ENCODE measurements around the gene MAPK4. TPM values are rescaled to one million over a fixed set of nuclear protein-coding genes. Genes with fewer than 3 reads are reported as not detected.
A peak's percentile ranks its signal among the peaks of the same experiment; 100 is the strongest.
"Not testable (repeated sequence)": the region's sequence is repeated elsewhere in the genome, so short reads cannot be mapped to it uniquely, and the experiment has no call there.

The MAPK4 gene
- polyA plus RNA-seq = under 1 TPM; 0.22 to 0.92 (median 0.76) TPM
- long read RNA-seq, donor 1 = 0 reads
- long read RNA-seq, donor 2 = 0 reads
- long read RNA-seq, donor 3 = 0 reads
- long read RNA-seq, donor 4 = 0 reads
- long read RNA-seq, donor 5 = 0 reads
- long read RNA-seq, donor 6 = 0 reads
- long read RNA-seq, donor 7, full-length matches to known transcripts = 1 of 1 reads
- long read RNA-seq, donor 7, partial matches to known transcripts = 0 of 1 reads
- long read RNA-seq, donor 7, other reads (novel, unspliced or antisense) = 0 of 1 reads
- long read RNA-seq, donor 8 = 0 reads
- long read RNA-seq, donor 9 = 0 reads
- long read RNA-seq, donor 10 = 0 reads

- Histone ChIP-seq H3K27ac (ENCODE audit: low read depth in 1 of 3, low read length in 2 of 3) (no peak within 1 kb of the TSS), H3K27me3 (ENCODE audit: control insufficient read depth in 3 of 3, insufficient read depth in 3 of 3, low read length in 3 of 3) (peaks cover 0 to 38% (median 18%) of the 10 kb centered on the region in 3 donors), H3K36me3 (ENCODE audit: control insufficient read depth in 3 of 3, insufficient read depth in 2 of 3, low read depth in 1 of 3, low read length in 3 of 3) (no peaks in the 10 kb centered on the region), H3K4me1 (ENCODE audit: control insufficient read depth in 3 of 3, insufficient read depth in 2 of 3, low read depth in 1 of 3, low read length in 2 of 3) (peaks cover 0 to 12% (median 7%) of the 10 kb centered on the region in 3 donors), H3K4me3 (ENCODE audit: low read depth in 1 of 3, low read length in 3 of 3) (peak within 1 kb of the TSS in 2 of 3 donors; percentile 37 to 61), H3K9me3 (ENCODE audit: control insufficient read depth in 2 of 2, insufficient read depth in 1 of 2, low read depth in 1 of 2, low read length in 1 of 2) (peaks cover 0 to 3% of the 10 kb centered on the region in 2 donors)
- DNase-seq (peak; percentile 32 to 79), FAIRE-seq (no peak)
- 1% methylated on average over 70 to 109 of the region's 109 CpGs for WGBS, 3 donors
Observed at GRCh38 chr18:50559752-50560680, at the start of gene MAPK4. TSS of gene MAPK4 (plus strand) at chr18:50560087. CDS start at chr18:50663959, 103,872 bp downstream.

- H3K9me3 ChIP-seq (ENCODE audit: control insufficient read depth in 2 of 2, insufficient read depth in 1 of 2, low read depth in 1 of 2, low read length in 1 of 2); H3K36me3 ChIP-seq (ENCODE audit: control insufficient read depth in 3 of 3, insufficient read depth in 2 of 3, low read depth in 1 of 3, low read length in 3 of 3); FAIRE-seq; H3K27me3 ChIP-seq (ENCODE audit: control insufficient read depth in 3 of 3, insufficient read depth in 3 of 3, low read length in 3 of 3); H3K27ac ChIP-seq (ENCODE audit: low read depth in 1 of 3, low read length in 2 of 3); DNase-seq; H3K4me1 ChIP-seq (ENCODE audit: control insufficient read depth in 3 of 3, insufficient read depth in 2 of 3, low read depth in 1 of 3, low read length in 2 of 3); H3K4me3 ChIP-seq (ENCODE audit: low read depth in 1 of 3, low read length in 3 of 3): not testable (repeated sequence)
- 43 to 57% (median 47%) methylated on average over 5 of the region's 5 CpGs for WGBS, 3 donors
Observed at GRCh38 chr18:50517277-50517676, 42.6 kb upstream of the MAPK4 start.

- no peak overlapping the region for H3K27ac ChIP-seq (ENCODE audit: low read depth in 1 of 3, low read length in 2 of 3)
- no peaks in the 10 kb centered on the region for H3K9me3 ChIP-seq (ENCODE audit: control insufficient read depth in 2 of 2, insufficient read depth in 1 of 2, low read depth in 1 of 2, low read length in 1 of 2)
- no peaks in the 10 kb centered on the region for H3K36me3 ChIP-seq (ENCODE audit: control insufficient read depth in 3 of 3, insufficient read depth in 2 of 3, low read depth in 1 of 3, low read length in 3 of 3)
- FAIRE-seq (no peak), DNase-seq (no peak)
- no peaks in the 10 kb centered on the region for H3K27me3 ChIP-seq (ENCODE audit: control insufficient read depth in 3 of 3, insufficient read depth in 3 of 3, low read length in 3 of 3)
- no peak overlapping the region for H3K4me3 ChIP-seq (ENCODE audit: low read depth in 1 of 3, low read length in 3 of 3)
- H3K4me1 ChIP-seq (ENCODE audit: control insufficient read depth in 3 of 3, insufficient read depth in 2 of 3, low read depth in 1 of 3, low read length in 2 of 3) = no peaks in the 10 kb centered on the region
- whole genome bisulfite sequencing, 3 donors = 80 to 86% (median 83%) methylated on average over 4 of the region's 4 CpGs
Observed at GRCh38 chr18:50518787-50519546, 40.9 kb upstream of the MAPK4 start.

GRCh38 chr18:50523165-50523564 is 36.7 kb upstream of the MAPK4 start:
- no peaks in the 10 kb centered on the region for H3K36me3 ChIP-seq (ENCODE audit: control insufficient read depth in 3 of 3, insufficient read depth in 2 of 3, low read depth in 1 of 3, low read length in 3 of 3)
- 82 to 83% (median 82%) methylated on average over 6 of the region's 6 CpGs for WGBS, 3 donors
- no peak overlapping the region for H3K27ac ChIP-seq (ENCODE audit: low read depth in 1 of 3, low read length in 2 of 3)
- no peak for FAIRE-seq
- no peaks in the 10 kb centered on the region for H3K27me3 ChIP-seq (ENCODE audit: control insufficient read depth in 3 of 3, insufficient read depth in 3 of 3, low read length in 3 of 3)
- H3K4me3 ChIP-seq (ENCODE audit: low read depth in 1 of 3, low read length in 3 of 3) = no peak overlapping the region
- DNase-seq = no peak
- no peaks in the 10 kb centered on the region for H3K9me3 ChIP-seq (ENCODE audit: control insufficient read depth in 2 of 2, insufficient read depth in 1 of 2, low read depth in 1 of 2, low read length in 1 of 2)
- H3K4me1 ChIP-seq (ENCODE audit: control insufficient read depth in 3 of 3, insufficient read depth in 2 of 3, low read depth in 1 of 3, low read length in 2 of 3) = no peaks in the 10 kb centered on the region

GRCh38 chr18:50527636-50528307 is 32.1 kb upstream of the MAPK4 start:
- Histone ChIP-seq H3K36me3 (ENCODE audit: control insufficient read depth in 3 of 3, insufficient read depth in 2 of 3, low read depth in 1 of 3, low read length in 3 of 3) (no peaks in the 10 kb centered on the region), H3K9me3 (ENCODE audit: control insufficient read depth in 2 of 2, insufficient read depth in 1 of 2, low read depth in 1 of 2, low read length in 1 of 2) (peaks cover 0 to 5% of the 10 kb centered on the region in 2 donors), H3K4me1 (ENCODE audit: control insufficient read depth in 3 of 3, insufficient read depth in 2 of 3, low read depth in 1 of 3, low read length in 2 of 3) (no peaks in the 10 kb centered on the region), H3K4me3 (ENCODE audit: low read depth in 1 of 3, low read length in 3 of 3) (no peak overlapping the region), H3K27me3 (ENCODE audit: control insufficient read depth in 3 of 3, insufficient read depth in 3 of 3, low read length in 3 of 3) (peaks cover 0 to 4% (median 0%) of the 10 kb centered on the region in 3 donors), H3K27ac (ENCODE audit: low read depth in 1 of 3, low read length in 2 of 3) (no peak overlapping the region)
- FAIRE-seq (no peak), DNase-seq (no peak)
- WGBS, 3 donors = 64 to 81% (median 65%) methylated on average over 3 of the region's 3 CpGs

GRCh38 chr18:50528806-50529205 is 31.1 kb upstream of the MAPK4 start:
- no peaks in the 10 kb centered on the region for H3K4me1 ChIP-seq (ENCODE audit: control insufficient read depth in 3 of 3, insufficient read depth in 2 of 3, low read depth in 1 of 3, low read length in 2 of 3)
- H3K9me3 ChIP-seq (ENCODE audit: control insufficient read depth in 2 of 2, insufficient read depth in 1 of 2, low read depth in 1 of 2, low read length in 1 of 2) = peaks cover 0 to 11% of the 10 kb centered on the region in 2 donors
- no peak overlapping the region for H3K27ac ChIP-seq (ENCODE audit: low read depth in 1 of 3, low read length in 2 of 3)
- no peaks in the 10 kb centered on the region for H3K36me3 ChIP-seq (ENCODE audit: control insufficient read depth in 3 of 3, insufficient read depth in 2 of 3, low read depth in 1 of 3, low read length in 3 of 3)
- no peak overlapping the region for H3K4me3 ChIP-seq (ENCODE audit: low read depth in 1 of 3, low read length in 3 of 3)
- DNase-seq = no peak
- FAIRE-seq = no peak
- peaks cover 0 to 4% (median 0%) of the 10 kb centered on the region in 3 donors for H3K27me3 ChIP-seq (ENCODE audit: control insufficient read depth in 3 of 3, insufficient read depth in 3 of 3, low read length in 3 of 3)
- WGBS, 3 donors = 89 to 91% (median 90%) methylated on average over 5 of the region's 5 CpGs

GRCh38 chr18:50533822-50534221 is 26.1 kb upstream of the MAPK4 start:
- H3K4me3 ChIP-seq (ENCODE audit: low read depth in 1 of 3, low read length in 3 of 3); H3K27ac ChIP-seq (ENCODE audit: low read depth in 1 of 3, low read length in 2 of 3); H3K4me1 ChIP-seq (ENCODE audit: control insufficient read depth in 3 of 3, insufficient read depth in 2 of 3, low read depth in 1 of 3, low read length in 2 of 3); DNase-seq; H3K27me3 ChIP-seq (ENCODE audit: control insufficient read depth in 3 of 3, insufficient read depth in 3 of 3, low read length in 3 of 3); H3K36me3 ChIP-seq (ENCODE audit: control insufficient read depth in 3 of 3, insufficient read depth in 2 of 3, low read depth in 1 of 3, low read length in 3 of 3); FAIRE-seq: not testable (repeated sequence)
- peaks cover 0 to 16% of the 10 kb centered on the region in 2 donors for H3K9me3 ChIP-seq (ENCODE audit: control insufficient read depth in 2 of 2, insufficient read depth in 1 of 2, low read depth in 1 of 2, low read length in 1 of 2)
- 79 to 85% (median 85%) methylated on average over 2 of the region's 2 CpGs for WGBS, 3 donors

All from small intestine (tissue), 16 donors.